HEK293T (cell line): ENCODE measurements around the gene PC.

Source experiments
- CTCF ChIA-PET: fragments of 350-600 bp; formaldehyde crosslinking; extraction: SDS; loops from one replicate; lab custom pipeline; 2021; ENCODE audit warnings: antibody characterized with exemption, inconsistent platforms; lab: Yijun Ruan, JAX
- POLR2A ChIA-PET: fragments of 350-600 bp; formaldehyde crosslinking; extraction: SDS; loops from one replicate; lab custom pipeline; 2020; ENCODE audit warnings: antibody characterized with exemption, inconsistent platforms; lab: Yijun Ruan, JAX
- DNase-seq: peaks from one replicate; pipeline ENCODE4 v3.0.0; 2012; ENCODE audit warnings: mixed read lengths; ENCODE audit errors: extremely low spot score
- ARNT ChIP-seq: fragments of 450-650 bp; IDR thresholded peaks from 2 replicates; pipeline ENCODE4 v1.6.1; 2017; ENCODE audit warnings: mild to moderate bottlenecking
- BHLHE40 ChIP-seq: fragments of 450-650 bp; IDR thresholded peaks from 2 replicates; pipeline ENCODE4 v1.6.1; 2016; ENCODE audit warnings: mild to moderate bottlenecking, moderate library complexity, borderline replicate concordance
- CTBP1 ChIP-seq: fragments of 450-650 bp; IDR thresholded peaks from 2 replicates; pipeline ENCODE4 v1.6.1; 2016; ENCODE audit warnings: borderline replicate concordance
- ELF4 ChIP-seq: fragments of 450-650 bp; IDR thresholded peaks from 2 replicates; pipeline ENCODE4 v1.6.1; 2017; ENCODE audit warnings: antibody characterized with exemption
- FOXA1 ChIP-seq: fragments of 450-650 bp; IDR thresholded peaks from 2 replicates; pipeline ENCODE4 v1.6.1; 2016; ENCODE audit warnings: mild to moderate bottlenecking
- FOXK2 ChIP-seq: fragments of 450-650 bp; IDR thresholded peaks from 2 replicates; pipeline ENCODE4 v1.6.1; 2016; ENCODE audit warnings: mild to moderate bottlenecking
- FOXM1 ChIP-seq: fragments of 450-650 bp; IDR thresholded peaks from 2 replicates; pipeline ENCODE4 v1.6.1; 2017; ENCODE audit warnings: mild to moderate bottlenecking, borderline replicate concordance
- HDGF ChIP-seq: fragments of 450-650 bp; IDR thresholded peaks from 2 replicates; pipeline ENCODE4 v1.6.1; 2017; ENCODE audit warnings: antibody characterized with exemption, borderline replicate concordance
- L3MBTL2 ChIP-seq: fragments of 450-650 bp; conservative IDR thresholded peaks from 2 replicates; pipeline ENCODE4 v1.6.1; 2016; ENCODE audit warnings: mild to moderate bottlenecking
- LEF1 ChIP-seq: fragments of 450-650 bp; IDR thresholded peaks from 2 replicates; pipeline ENCODE4 v1.6.1; 2017; ENCODE audit warnings: mild to moderate bottlenecking, borderline replicate concordance
- NFRKB ChIP-seq: fragments of 450-650 bp; IDR thresholded peaks from 2 replicates; pipeline ENCODE4 v1.6.1; 2016; ENCODE audit warnings: mild to moderate bottlenecking, moderate library complexity
- SP1 ChIP-seq: fragments of 450-650 bp; IDR thresholded peaks from 2 replicates; pipeline ENCODE4 v1.6.1; 2017
- SUZ12 ChIP-seq: fragments of 450-650 bp; IDR thresholded peaks from 2 replicates; pipeline ENCODE4 v1.6.1; 2016; ENCODE audit warnings: mild to moderate bottlenecking
- TARDBP ChIP-seq: fragments of 450-650 bp; IDR thresholded peaks from 2 replicates; pipeline ENCODE4 v1.6.1; 2016
- ZNF384 ChIP-seq: fragments of 450-650 bp; IDR thresholded peaks from 2 replicates; pipeline ENCODE4 v1.6.1; 2016
- TF ChIP-seq, protein P1 (sequence below): fragments of 450-650 bp; IDR thresholded peaks from 2 replicates; pipeline ENCODE4 v1.6.1; 2016

Gene PC

DNA sequence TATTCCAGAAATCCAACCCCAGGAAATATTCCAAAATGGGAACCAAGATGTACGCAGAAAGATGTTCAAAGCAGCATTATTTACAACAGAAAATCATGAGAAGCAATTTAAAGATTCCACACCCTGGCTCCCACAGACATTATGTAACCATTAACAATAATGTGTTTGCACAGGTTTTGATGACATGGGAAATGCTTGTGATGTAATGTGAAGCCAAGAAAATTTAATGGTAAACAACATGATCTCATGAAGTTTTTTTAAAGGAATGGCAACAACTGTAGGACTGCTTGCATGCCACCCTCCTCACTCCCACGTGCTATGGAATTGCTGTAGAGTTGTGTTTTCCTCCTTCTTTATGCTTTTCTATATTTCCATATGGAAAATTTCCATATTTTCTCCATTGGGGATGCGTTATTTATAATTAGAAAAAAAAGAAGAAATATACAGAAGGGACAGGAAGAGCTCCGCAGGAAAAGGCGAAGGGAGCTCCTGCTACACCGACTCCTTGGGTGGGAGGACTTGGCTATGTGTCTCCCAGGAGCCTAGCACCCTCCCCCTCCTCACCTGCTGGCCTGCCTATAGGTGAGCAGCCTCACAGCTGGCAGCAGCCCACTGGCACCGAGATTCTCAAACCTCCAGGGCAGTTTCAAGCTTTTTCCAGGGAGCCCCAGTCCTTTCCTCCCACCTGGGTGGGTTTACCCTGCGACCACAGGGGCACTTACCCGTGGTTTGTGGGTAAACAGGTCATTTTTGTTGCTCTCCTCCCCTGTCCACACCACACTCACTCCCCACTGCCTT, 80.4 kb downstream of the PC start:
- POLR2A ChIA-PET = interaction anchor here (1.6 kb wide), 1 partner anchor 22 kb away, joined by 4 read pairs; no protein-coding TSS in a partner anchor
- CTCF ChIA-PET = no interaction called here
- no peak for DNase-seq
- TF ChIP-seq NFRKB (no peak), ZNF384 (no peak), ELF4 (no peak), CTBP1 (no peak), ARNT (no peak), L3MBTL2 (no peak), TARDBP (no peak), HDGF (no peak), FOXA1 (no peak), FOXM1 (no peak), LEF1 (no peak)

DNA sequence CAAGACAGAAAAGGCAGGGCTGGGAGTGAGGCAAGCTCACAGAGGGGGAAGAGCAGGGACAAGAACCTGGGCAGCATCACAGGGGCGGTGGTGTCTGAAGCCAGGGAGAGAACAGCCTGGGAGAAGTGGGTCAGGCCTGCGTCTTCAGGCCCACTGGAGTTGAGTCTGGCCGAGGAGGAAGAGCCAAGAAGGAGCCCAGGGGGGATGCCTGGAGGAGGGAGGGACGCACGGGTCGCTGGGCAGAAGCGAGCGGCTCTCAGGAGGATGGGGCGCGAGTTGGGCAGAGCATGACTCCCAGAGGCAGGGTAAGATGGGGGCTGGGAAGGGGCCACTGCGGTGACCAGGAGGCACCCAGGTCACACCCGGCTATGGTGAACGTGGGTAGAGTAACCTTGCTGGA, 82.8 kb downstream of the PC start:
- ChIA-PET CTCF (no interaction called here), POLR2A (no interaction called here)
- TF ChIP-seq SUZ12 = no peak
- no peak for TF ChIP-seq SP1
- no peak for TF ChIP-seq HDGF
- no peak for TF ChIP-seq NFRKB
- TF ChIP-seq TARDBP = no peak
- TF ChIP-seq ELF4 = no peak
- no peak for TF ChIP-seq FOXM1
- TF ChIP-seq L3MBTL2 = no peak
- TF ChIP-seq, protein P1, sequence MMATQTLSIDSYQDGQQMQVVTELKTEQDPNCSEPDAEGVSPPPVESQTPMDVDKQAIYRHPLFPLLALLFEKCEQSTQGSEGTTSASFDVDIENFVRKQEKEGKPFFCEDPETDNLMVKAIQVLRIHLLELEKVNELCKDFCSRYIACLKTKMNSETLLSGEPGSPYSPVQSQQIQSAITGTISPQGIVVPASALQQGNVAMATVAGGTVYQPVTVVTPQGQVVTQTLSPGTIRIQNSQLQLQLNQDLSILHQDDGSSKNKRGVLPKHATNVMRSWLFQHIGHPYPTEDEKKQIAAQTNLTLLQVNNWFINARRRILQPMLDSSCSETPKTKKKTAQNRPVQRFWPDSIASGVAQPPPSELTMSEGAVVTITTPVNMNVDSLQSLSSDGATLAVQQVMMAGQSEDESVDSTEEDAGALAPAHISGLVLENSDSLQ = no peak
- TF ChIP-seq ARNT = no peak
- no peak for TF ChIP-seq CTBP1
- DNase-seq = no peak

DNA sequence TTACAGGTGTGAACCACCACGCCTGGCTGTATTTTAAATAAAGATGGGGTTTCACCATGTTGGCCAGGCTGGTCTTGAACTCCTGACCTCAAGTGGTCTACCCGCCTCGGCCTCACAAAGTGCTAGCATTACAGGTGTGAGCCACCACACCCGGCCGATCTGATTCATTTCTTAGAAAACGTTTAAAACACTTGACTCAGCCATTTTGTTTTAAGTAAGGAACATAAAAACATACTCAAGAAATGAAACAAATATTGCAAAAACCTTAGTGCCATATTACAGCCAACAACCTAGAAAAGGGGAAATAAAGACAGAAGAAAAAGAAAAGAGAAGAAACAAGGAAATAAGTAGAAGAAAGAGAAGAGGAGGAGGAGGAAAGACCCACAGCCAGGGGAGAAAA, 84.0 kb downstream of the PC start:
- ChIA-PET CTCF (no interaction called here), POLR2A (no interaction called here)
- TF ChIP-seq FOXK2 (no peak), L3MBTL2 (no peak), HDGF (no peak), CTBP1 (no peak), SP1 (no peak), ZNF384 (no peak), SUZ12 (no peak), FOXA1 (no peak), BHLHE40 (no peak), NFRKB (no peak), ELF4 (no peak), TARDBP (no peak), LEF1 (no peak), ARNT (no peak), FOXM1 (no peak)
- TF ChIP-seq, protein P1 = no peak
- no peak for DNase-seq

DNA sequence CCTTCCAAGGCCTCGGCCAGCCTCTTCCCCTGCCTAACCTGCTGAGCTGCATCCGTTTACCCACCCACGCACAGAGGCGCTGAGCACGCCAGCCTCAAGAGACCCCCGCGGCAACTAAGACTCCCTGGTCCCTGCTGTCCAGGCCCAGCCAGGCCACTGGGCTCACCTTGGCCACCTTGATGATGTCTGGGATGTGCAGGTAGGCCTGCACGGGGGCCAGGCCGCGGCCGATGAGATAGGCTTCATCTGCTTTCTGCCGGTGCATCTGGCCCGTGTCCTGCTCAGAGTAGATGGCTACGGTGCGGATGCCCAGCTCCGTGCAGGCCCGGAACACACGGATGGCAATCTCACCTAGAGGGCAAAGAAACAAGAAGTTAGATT, 86.7 kb downstream of the PC start:
- no peak for TF ChIP-seq NFRKB
- no peak for TF ChIP-seq FOXM1
- TF ChIP-seq BHLHE40 = no peak
- no peak for TF ChIP-seq ZNF384
- TF ChIP-seq LEF1 = no peak
- TF ChIP-seq, protein P1 = no peak
- no peak for TF ChIP-seq FOXK2
- no peak for TF ChIP-seq FOXA1
- TF ChIP-seq HDGF = no peak
- no peak for TF ChIP-seq SUZ12
- no peak for TF ChIP-seq CTBP1
- TF ChIP-seq ELF4 = no peak
- DNase-seq = no peak
- ChIA-PET POLR2A (no interaction called here), CTCF (interaction anchor here (0.7 kb wide), 1 partner anchor 13 kb away, joined by 4 read pairs; no protein-coding TSS in a partner anchor)

DNA sequence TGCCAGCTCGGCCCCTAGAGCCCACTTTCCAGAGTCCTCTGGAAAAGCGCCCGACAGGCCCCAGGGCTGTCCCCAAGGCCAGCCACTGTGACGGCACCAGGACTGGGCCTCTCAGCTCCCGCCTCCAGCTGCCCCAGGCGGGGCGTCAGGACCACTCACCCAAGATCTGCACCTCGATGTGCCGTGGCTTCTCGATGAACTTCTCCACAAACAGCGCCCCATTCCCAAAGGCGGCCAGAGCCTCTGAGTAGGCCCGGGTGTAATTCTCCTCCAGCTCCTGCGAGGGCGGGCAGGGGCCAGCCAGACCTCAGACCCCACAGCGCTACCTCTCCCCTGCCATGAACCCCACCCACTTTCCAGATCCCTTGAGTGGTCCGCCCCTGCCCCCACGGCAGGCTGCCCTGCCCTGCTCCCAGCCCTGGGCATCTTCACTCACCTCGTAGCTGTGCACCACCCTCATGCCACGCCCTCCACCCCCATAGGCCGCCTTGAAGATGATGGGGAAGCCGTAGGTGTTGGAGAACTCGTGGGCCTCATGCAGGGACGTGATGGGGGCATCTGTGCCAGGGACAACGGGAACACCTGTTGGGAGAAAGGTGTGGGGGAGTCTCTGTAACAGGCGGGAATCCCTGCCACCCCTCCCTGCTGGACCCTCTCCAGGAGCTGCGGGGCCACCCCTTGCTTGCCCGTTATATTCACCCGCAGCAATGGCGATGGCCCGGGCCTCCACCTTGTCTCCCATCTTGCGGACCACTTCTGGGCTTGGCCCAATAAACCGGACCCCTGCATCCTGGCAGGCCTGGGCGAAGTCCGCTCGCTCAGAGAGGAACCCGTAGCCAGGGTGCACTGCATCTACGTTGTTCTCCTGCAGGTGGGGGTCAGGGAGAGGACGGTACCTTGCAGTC, 87.3 kb downstream of the PC start:
- TF ChIP-seq ELF4 = no peak
- DNase-seq = no peak
- ChIA-PET POLR2A (interaction anchor here (1.1 kb wide), 1 partner anchor 27 kb away, joined by 4 read pairs; the partner anchor contains the start of gene RCE1), CTCF (no interaction called here)

DNA sequence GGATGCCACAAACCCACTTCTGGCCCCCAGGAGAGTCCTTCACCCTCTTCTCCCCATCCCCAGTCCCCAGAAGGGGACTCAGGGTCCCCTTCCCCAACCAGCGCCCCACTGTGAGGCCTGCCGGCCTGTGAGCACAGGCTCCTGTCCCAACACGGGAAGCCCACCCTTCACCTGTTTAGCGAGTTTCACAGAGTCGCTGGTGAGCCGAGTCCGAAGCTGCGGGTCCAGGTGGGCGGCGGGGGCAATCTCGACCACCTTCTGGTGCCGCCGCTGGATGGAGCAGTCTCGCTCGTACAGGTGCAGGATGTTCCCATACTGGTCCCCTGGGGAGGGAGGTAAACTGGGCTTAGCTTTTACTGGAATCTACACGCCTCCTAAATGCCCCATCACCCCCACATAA, 88.1 kb downstream of the PC start:
- POLR2A ChIA-PET = interaction anchor here (1.1 kb wide), 1 partner anchor 27 kb away, joined by 4 read pairs; the partner anchor contains the start of gene RCE1
- DNase-seq = no peak
- CTCF ChIA-PET = interaction anchor here (0.6 kb wide), 1 partner anchor 441 kb away, joined by 4 read pairs; no protein-coding TSS in a partner anchor
- TF ChIP-seq CTBP1 (no peak), ARNT (no peak), HDGF (no peak), ELF4 (no peak), NFRKB (no peak), FOXK2 (no peak), FOXA1 (no peak), SP1 (no peak), LEF1 (no peak), FOXM1 (no peak), SUZ12 (no peak), L3MBTL2 (no peak), ZNF384 (no peak), TARDBP (no peak), BHLHE40 (no peak)
- TF ChIP-seq, protein P1 = no peak
